HG03103 (cell line): ENCODE measurements around the gene ZMYND19.
"Not testable (repeated sequence)": the region's sequence is repeated elsewhere in the genome, so short reads cannot be mapped to it uniquely, and the experiment has no call there.

Experiments
- ATAC-seq: cut with Tn5 transposase; IDR thresholded peaks from one replicate; pipeline ENCODE4 v1.9.1; 2021; ENCODE audit warnings: low read depth; ENCODE audit not compliant: unreplicated experiment

Gene ZMYND19

GRCh38 chr9:137590469-137591383 is at the start of gene ZMYND19:
ZMYND19 (minus strand) TSS chr9:137590512; CDS start chr9:137590263, 249 bp downstream.
- peak; percentile 78 for ATAC-seq

GRCh38 chr9:137639303-137640051 is 49.2 kb upstream of the ZMYND19 start:
- ATAC-seq, result no peak

- no peak for ATAC-seq
Measured at GRCh38 chr9:137638680-137639079, 48.4 kb upstream of the ZMYND19 start.

- ATAC-seq, result no peak
Measured at GRCh38 chr9:137634016-137634415, 43.7 kb upstream of the ZMYND19 start.

GRCh38 chr9:137632230-137633161 is 42.2 kb upstream of the ZMYND19 start:
- no peak for ATAC-seq

- no peak for ATAC-seq
Measured at GRCh38 chr9:137631345-137632229, 41.3 kb upstream of the ZMYND19 start.

GRCh38 chr9:137630679-137631078 is 40.4 kb upstream of the ZMYND19 start:
- ATAC-seq, result no peak

- ATAC-seq, result no peak
Measured at GRCh38 chr9:137630126-137630525, 39.8 kb upstream of the ZMYND19 start.

GRCh38 chr9:137627406-137627805 is 37.1 kb upstream of the ZMYND19 start:
- ATAC-seq, result not testable (repeated sequence)

GRCh38 chr9:137626464-137626863 is 36.2 kb upstream of the ZMYND19 start:
- no peak for ATAC-seq

- not testable (repeated sequence) for ATAC-seq
Measured at GRCh38 chr9:137622211-137622610, 31.9 kb upstream of the ZMYND19 start.

GRCh38 chr9:137621131-137621757 is 30.9 kb upstream of the ZMYND19 start:
- ATAC-seq, result no peak

GRCh38 chr9:137620581-137620980 is 30.3 kb upstream of the ZMYND19 start:
- ATAC-seq, result no peak

GRCh38 chr9:137620048-137620405 is 29.7 kb upstream of the ZMYND19 start:
- ATAC-seq, result no peak

GRCh38 chr9:137619240-137620047 is 29.1 kb upstream of the ZMYND19 start:
- ATAC-seq, result peak; percentile 8

- peak; percentile 55 for ATAC-seq
Measured at GRCh38 chr9:137618105-137619067, 28.1 kb upstream of the ZMYND19 start, which contains the start of gene EHMT1. EHMT1 (plus strand) TSS chr9:137619005; CDS start chr9:137619029, 24 bp downstream.

- ATAC-seq, result no peak
Measured at GRCh38 chr9:137615387-137615871, 25.1 kb upstream of the ZMYND19 start.
